Esophagus muscularis mucosa (tissue), 4 donors: ENCODE measurements around the gene DDR2.

Experiments
- EP300 ChIP-seq: sonication (generic); formaldehyde crosslinking; IDR thresholded peaks from one replicate; pipeline ENCODE4 v1.6.1; 2017; ENCODE audit warnings: antibody characterized with exemption
- POLR2A ChIP-seq: fragments of 450-650 bp; IDR thresholded peaks from one replicate; pipeline ENCODE4 v1.6.1; 2017; ENCODE audit warnings: antibody characterized with exemption, moderate library complexity, mild to moderate bottlenecking, low read depth
- TF ChIP-seq, protein P1 (sequence below), 3 experiments: fragments of 200-600 bp in 2 of 3; fragments of 450-650 bp in 1 of 3; sonication (generic) in 2 of 3; IDR thresholded peaks; one replicate each; pipeline ENCODE4 v1.5.1; 2017 to 2019; ENCODE audit warnings: antibody characterized with exemption in 3 of 3, mild to moderate bottlenecking in 2 of 3, moderate library complexity in 1 of 3

- TF ChIP-seq, protein P1, sequence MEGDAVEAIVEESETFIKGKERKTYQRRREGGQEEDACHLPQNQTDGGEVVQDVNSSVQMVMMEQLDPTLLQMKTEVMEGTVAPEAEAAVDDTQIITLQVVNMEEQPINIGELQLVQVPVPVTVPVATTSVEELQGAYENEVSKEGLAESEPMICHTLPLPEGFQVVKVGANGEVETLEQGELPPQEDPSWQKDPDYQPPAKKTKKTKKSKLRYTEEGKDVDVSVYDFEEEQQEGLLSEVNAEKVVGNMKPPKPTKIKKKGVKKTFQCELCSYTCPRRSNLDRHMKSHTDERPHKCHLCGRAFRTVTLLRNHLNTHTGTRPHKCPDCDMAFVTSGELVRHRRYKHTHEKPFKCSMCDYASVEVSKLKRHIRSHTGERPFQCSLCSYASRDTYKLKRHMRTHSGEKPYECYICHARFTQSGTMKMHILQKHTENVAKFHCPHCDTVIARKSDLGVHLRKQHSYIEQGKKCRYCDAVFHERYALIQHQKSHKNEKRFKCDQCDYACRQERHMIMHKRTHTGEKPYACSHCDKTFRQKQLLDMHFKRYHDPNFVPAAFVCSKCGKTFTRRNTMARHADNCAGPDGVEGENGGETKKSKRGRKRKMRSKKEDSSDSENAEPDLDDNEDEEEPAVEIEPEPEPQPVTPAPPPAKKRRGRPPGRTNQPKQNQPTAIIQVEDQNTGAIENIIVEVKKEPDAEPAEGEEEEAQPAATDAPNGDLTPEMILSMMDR (IDR thresholded peaks at IDR 0.05), result no peak
- no peak for TF ChIP-seq POLR2A
- TF ChIP-seq EP300, result no peak
These were observed 83.9 kb downstream of the DDR2 start for GRCh38 chr1:162716123-162716522.
